GM18505 (cell line): ENCODE results near the gene SPEF1.
A peak's percentile ranks its signal among the peaks of the same experiment; 100 is the strongest.

Experiments
- ATAC-seq: cut with Tn5 transposase; IDR thresholded peaks from one replicate; pipeline ENCODE4 v1.9.1; 2021; ENCODE audit not compliant: unreplicated experiment
- POLR2A ChIP-seq: IDR thresholded peaks from 4 replicates; pipeline ENCODE4 v1.6.1; 2011; ENCODE audit warnings: borderline replicate concordance; ENCODE audit not compliant: insufficient read depth, insufficient read length; ENCODE audit errors: extremely low read depth

Gene SPEF1

DNA sequence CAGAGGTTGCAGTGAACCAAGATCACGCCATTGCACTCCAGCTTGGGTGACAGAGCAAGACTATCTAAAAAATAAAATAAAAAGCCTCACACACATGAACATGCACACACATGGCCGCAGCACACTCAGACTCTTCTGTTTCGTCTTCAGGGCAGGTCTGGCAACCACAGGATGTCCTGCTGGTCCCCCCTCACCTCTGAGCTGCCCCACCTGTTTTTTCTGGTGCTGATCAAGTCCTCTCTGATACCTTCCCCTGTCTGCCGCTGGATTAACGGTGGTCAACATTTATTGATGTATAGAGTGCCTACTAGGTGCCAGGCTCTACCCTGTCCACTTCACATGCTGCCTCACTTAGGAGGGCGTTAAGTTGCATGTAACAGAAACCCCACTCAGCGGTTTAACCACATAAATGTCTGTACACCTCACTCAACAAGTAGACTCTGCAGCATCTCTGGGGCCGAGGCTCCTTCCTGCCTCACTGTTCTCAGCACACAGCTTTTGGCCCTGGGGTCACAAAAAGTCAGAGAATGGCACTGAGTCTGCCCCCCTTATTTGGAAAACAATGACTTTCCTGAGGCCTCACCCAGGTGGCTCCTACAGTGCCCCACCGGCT, 34.6 kb upstream of the SPEF1 start:
- no peak for TF ChIP-seq POLR2A
- no peak for ATAC-seq

DNA sequence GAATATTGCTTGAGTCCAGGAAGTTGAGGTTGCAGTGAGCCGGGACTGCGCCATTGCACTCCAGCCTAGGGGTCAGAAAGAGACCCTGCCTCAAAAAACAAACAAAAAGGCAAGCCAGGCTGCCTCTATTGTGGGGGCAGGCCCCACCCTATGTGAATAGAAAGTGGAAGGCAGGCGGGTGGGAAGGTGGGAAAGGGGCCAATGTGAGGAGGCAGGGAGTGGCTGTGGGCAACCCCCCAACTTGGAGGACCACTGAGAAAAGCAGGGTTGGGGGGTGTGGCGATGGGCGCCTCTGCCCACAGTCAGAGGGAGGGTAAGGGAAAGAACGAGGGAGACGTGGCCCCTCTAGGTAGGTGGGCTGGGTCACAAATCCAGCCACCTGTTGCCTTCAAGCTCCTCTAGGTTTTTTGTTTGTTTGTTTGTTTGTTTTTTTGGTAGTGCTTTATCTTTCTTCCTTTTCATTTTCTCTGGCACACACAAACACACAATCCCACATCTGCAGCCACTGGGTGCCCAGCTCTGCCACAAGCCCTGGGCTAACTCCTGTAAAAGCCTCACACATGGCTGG, 33.8 kb upstream of the SPEF1 start:
- no peak for ATAC-seq
- TF ChIP-seq POLR2A, result no peak

- ATAC-seq, result no peak
- no peak for TF ChIP-seq POLR2A
Observed at GRCh38 chr20:3813848-3814581, 32.8 kb upstream of the SPEF1 start.

GRCh38 chr20:3812975-3813847, 32.0 kb upstream of the SPEF1 start:
- no peak for TF ChIP-seq POLR2A
- no peak for ATAC-seq

DNA sequence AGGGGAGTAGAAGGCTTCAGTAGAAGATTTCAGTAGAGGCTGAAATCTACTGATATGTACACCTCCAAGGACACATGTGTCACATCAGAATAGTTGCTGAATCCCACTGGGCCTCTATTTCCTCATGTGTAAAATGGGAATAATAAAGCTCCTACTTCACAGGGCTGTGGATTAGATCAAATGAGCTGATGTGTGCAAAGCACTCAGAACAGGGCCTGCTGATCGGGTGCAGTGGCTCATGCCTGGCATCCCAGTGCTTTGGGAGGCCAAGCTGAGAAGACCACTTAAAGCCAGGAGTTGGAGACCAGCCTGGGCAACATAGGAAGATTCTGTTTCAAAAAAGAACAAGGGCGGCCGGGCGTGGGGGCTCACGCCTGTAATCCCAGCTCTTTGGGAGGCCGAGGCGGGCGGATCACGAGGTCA, 31.0 kb upstream of the SPEF1 start:
- TF ChIP-seq POLR2A, result no peak
- ATAC-seq, result no peak

DNA sequence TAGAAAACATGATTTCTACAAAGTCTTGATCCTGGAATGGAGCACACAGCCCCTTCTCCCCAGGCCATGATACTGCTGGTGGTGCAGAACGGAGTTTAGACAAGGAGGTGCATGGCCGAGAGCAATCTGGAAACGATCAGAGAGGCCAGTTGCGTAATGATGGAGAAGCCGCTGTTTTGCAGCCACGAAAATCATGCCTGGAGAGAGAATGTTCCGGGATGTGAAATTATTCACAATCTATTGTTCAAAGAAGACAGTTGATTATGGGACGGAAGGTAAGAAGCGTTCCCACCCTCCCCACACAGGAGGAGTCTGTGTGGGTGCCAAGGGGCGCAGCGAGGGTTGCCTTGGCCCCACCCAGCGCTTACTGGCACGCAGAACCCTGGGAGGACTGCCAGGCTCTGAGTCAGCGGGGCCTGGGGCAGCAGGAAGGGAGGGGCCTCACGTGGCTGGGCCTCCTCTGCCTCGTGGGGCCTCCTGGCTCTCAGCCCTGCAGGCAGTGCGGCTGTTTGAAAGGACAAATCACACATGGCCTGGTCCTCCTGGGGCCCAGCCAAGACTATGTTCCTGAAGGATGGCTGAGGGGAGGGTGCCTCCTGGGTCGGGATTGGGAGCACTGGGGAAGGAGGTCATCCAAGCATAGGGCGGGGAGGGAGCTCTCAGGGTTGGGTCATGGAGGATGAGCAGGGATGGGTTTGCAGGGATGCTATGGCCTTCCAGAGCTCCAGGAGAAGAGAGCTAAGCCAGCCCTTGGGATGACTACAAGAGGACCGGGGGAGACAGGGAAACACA, 30.4 kb upstream of the SPEF1 start:
- no peak for TF ChIP-seq POLR2A
- ATAC-seq, result peak; percentile 62

GRCh38 chr20:3808544-3808943, 27.3 kb upstream of the SPEF1 start:
- no peak for TF ChIP-seq POLR2A

DNA sequence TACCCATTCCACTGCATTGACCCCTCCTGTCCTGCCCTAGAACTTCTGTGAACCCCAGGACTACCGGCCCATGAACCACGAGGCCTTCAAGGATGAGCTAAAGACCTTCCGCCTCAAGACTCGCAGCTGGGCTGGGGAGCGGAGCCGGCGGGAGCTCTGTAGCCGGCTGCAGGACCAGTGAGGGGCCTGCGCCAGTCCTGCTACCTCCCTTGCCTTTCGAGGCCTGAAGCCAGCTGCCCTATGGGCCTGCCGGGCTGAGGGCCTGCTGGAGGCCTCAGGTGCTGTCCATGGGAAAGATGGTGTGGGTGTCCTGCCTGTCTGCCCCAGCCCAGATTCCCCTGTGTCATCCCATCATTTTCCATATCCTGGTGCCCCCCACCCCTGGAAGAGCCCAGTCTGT, 23.5 kb upstream of the SPEF1 start:
- no peak for ATAC-seq

More at GRCh38 chr20:3808544-3808943, 27.3 kb upstream of the SPEF1 start:
- ATAC-seq, result no peak

DNA sequence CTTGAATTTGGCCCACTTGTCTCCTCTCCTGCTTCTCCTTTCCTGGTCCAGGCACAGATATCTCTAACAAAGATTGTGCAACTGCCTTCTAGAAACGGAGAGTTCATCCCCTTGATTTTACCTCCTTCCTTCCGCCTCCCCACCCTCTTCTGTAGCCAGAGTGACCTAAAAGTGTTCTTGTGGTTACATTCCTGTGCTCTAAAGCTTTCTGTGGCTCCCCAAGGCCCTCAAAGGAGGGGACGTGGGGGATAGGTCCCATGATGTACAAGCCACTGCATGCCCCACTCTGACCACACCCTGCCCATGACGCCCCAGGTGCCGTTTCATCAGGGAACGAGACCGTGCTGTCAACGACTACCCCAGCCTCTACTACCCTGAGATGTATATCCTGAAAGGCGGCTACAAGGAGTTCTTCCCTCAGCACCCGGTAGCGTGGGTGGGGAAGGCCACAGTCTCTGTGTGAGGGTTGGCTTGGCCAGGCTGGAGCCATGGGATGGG, 23.1 kb upstream of the SPEF1 start:
- no peak for TF ChIP-seq POLR2A
- ATAC-seq, result no peak

More for the DNA sequence above, 23.5 kb upstream of the SPEF1 start:
- TF ChIP-seq POLR2A, result no peak

GRCh38 chr20:3803854-3804253, 22.6 kb upstream of the SPEF1 start:
- TF ChIP-seq POLR2A, result no peak
- ATAC-seq, result no peak

DNA sequence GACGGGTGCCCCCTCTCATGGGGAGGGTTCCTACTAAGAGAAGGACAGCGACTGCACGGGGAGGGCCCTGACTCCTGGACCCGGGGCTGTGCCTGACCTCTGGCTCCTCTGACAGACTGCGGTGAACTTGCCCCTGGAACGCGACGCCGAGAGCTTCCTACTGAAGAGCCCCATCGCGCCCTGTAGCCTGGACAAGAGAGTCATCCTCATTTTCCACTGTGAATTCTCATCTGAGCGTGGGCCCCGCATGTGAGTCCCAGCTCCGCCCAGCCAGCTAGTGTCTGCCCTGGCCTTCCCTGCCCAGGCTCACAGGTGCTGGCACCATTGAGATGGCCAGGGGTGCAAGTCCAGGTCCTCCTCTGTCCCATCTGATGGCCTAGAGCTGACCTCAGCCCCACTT, 22.0 kb upstream of the SPEF1 start:
- no peak for ATAC-seq
- TF ChIP-seq POLR2A, result no peak

DNA sequence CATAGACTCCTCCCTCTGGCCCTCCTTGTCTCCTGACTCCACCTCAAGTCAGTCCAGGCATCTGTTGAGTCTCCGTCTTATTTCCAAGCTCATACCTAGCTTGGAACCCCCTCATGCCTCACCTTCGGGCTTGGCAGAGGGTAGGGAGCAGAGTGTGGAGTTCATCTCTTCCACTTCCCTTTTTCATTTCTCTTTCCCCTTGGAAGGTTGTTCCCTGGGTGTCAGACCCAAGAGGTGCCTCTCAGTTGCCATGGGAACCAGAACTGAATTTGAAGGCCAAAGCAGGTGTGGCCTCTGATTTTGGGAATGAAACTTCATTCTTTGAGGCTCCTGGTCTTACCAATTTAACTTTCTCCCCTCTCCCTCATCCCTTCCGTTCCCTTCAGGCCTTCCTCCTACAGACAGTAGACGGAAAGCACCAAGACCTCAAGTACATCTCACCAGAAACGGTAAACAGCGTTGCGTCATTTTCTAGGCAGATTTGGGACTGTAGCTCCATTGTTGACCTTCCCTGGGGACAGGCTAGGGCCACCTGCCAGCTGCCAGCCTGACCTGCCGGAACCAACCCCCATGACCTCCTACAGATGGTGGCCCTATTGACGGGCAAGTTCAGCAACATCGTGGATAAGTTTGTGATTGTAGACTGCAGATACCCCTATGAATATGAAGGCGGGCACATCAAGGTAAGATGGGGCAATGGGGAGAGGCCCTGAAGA, 21.4 kb upstream of the SPEF1 start:
- TF ChIP-seq POLR2A, result no peak
- ATAC-seq, result no peak
